Placental epithelial cell (primary cell): ENCODE measurements around the gene KANSL1. TPM values are rescaled to one million over a fixed set of nuclear protein-coding genes. Genes with fewer than 3 reads are reported as not detected.

Experiments used
- small RNA-seq: library from RNA; depleted of rRNA; stranded (forward); fragments of <200 nt; gene quantifications from one replicate; pipeline ENCODE3, GENCODE V24; 2012
- total RNA-seq: library from RNA; depleted of rRNA; stranded (reverse); fragments of >200 nt; gene quantifications from 2 replicates; pipeline ENCODE4 v1.2.3, GENCODE V29; 2012

Gene KANSL1, protein sequence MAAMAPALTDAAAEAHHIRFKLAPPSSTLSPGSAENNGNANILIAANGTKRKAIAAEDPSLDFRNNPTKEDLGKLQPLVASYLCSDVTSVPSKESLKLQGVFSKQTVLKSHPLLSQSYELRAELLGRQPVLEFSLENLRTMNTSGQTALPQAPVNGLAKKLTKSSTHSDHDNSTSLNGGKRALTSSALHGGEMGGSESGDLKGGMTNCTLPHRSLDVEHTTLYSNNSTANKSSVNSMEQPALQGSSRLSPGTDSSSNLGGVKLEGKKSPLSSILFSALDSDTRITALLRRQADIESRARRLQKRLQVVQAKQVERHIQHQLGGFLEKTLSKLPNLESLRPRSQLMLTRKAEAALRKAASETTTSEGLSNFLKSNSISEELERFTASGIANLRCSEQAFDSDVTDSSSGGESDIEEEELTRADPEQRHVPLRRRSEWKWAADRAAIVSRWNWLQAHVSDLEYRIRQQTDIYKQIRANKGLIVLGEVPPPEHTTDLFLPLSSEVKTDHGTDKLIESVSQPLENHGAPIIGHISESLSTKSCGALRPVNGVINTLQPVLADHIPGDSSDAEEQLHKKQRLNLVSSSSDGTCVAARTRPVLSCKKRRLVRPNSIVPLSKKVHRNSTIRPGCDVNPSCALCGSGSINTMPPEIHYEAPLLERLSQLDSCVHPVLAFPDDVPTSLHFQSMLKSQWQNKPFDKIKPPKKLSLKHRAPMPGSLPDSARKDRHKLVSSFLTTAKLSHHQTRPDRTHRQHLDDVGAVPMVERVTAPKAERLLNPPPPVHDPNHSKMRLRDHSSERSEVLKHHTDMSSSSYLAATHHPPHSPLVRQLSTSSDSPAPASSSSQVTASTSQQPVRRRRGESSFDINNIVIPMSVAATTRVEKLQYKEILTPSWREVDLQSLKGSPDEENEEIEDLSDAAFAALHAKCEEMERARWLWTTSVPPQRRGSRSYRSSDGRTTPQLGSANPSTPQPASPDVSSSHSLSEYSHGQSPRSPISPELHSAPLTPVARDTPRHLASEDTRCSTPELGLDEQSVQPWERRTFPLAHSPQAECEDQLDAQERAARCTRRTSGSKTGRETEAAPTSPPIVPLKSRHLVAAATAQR (N-terminal part only)
- 138 and 160 TPM in 2 replicates for total RNA-seq

DNA sequence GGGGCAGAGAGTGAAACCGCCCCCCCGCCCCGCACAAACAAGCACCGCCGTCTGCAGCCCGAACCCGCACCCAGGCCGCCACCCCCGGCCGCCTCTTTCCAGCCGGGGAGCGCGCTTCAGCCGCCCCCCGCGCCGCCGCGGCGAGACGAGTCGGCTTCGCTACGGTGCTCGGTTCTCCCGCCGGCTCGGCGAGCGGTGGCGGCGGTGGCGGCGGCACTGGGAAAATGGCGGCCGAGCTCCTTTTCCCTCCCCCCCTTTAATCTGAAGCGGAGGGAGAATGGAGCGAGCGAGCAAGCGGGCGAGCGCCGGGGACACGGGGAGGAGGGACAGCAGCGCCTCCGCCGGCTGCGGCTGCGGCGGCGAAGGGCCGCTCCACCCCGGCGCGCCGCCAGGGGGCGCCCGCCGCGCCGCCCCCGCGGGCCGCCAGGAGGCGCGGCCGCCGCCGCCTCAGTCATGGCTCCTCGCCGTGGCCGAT is at the start of gene KANSL1:
KANSL1 (minus strand) TSS at position 279 of the 475 bp plus-strand sequence. CDS start 21,286 bp downstream, outside the sequence.

DNA sequence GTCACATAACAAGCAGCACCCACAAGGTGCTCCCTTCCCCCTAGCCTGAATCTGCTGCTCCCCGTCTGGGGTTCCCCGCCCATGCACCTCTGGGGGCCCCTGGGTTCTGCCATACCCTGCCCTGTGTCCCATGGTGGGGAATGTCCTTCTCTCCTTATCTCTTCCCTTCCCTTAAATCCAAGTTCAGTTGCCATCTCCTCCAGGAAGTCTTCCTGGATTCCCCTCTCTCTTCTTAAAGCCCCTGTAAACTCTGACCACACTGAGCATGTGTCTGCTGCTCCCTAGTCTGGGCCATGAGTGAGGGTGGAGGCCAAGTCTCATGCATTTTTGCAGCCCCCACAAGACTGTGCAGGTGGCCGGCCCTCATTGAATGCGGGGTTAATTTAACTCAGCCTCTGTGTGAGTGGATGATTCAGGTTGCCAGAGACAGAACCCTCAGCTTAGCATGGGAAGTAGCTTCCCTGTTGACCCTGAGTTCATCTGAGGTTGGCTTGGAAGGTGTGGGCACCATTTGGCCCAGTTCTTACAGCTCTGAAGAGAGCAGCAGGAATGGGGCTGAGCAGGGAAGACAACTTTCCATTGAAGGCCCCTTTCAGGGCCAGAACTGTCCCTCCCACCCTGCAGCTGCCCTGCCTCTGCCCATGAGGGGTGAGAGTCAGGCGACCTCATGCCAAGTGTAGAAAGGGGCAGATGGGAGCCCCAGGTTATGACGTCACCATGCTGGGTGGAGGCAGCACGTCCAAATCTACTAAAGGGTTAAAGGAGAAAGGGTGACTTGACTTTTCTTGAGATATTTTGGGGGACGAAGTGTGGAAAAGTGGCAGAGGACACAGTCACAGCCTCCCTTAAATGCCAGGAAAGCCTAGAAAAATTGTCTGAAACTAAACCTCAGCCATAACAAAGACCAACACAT is 194.0 kb downstream of the KANSL1 start, which contains the start of gene STH:
STH (plus strand) TSS at position 264 of the 913 bp plus-strand sequence; CDS start at position 294, 30 bp downstream.

Small RNA genes within 50 kb of the gene (small RNA-seq; reads per million reads assigned to genes)
- gene RF00019, result not detected

Other genes with a start within 250 kb of the KANSL1 start
- not detected in 2 replicates for gene STH, start 194.2 kb downstream of the KANSL1 start, total RNA-seq
- 3.7 and 5.5 TPM in 2 replicates for gene LRRC37A, start 101.7 kb upstream of the KANSL1 start, total RNA-seq
- gene ARL17B, start 168.3 kb upstream of the KANSL1 start, total RNA-seq, result 5.4 and 5.5 TPM in 2 replicates